Measurements from ENCODE around the gene LHX1. TPM values are rescaled to one million over a fixed set of nuclear protein-coding genes. Genes with fewer than 3 reads are reported as not detected.

LHX1 gene
- total and polyA plus RNA-seq, 3 donors from 2014 or later: 0.06 to 0.51 (median 0.39) TPM

DNA sequence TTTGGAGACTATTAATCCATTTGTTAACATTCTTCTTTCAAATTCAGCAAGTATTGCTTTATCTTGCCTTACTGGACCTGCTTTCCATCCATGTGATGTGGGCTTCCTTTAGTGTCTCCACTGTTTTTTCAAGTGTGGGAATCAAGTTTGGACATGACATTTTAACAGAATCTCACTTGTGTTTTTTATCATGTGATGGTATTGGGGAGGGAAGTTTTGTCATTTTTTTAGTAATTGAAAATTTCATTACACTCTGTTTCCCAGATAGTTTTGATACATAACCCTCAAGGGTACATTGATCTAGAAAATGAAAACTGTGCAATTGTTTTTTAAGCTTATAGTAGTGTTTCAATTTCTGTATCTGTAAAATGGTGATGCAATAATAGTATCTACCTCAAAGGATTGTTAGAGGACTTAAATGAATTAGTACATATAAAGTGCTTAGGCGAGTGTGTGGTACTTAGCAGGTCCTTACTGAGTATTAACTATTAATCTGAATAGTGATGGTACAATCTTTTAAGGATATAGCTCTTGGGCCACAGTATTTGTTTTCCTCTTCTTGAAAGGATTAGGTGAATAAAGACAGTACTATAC, 38.7 kb downstream of the LHX1 start:
- intact Hi-C loops (cut with DNase I; ENCODE audit: low total_unique reads): loop anchor here (10.0 kb wide), 1 partner anchor 91 kb away; no protein-coding TSS in a partner anchor
- Histone ChIP-seq H3K4me1 (no peaks in the 10 kb centered on the region), H3K9me3 (no peaks in the 10 kb centered on the region), H3K36me3 (ENCODE audit: low read depth, missing control alignments) (no peaks in the 10 kb centered on the region), H3K4me3 (no peak overlapping the region), H3K27me3 (no peaks in the 10 kb centered on the region), H3K27ac (no peak overlapping the region)
- no peak for DNase-seq
- 93% methylated on average over 1 of the region's 1 CpG for WGBS, 2 donors
- TF ChIP-seq POLR2A (IDR thresholded peaks at IDR 0.05): no peak
- TF ChIP-seq, protein P1, sequence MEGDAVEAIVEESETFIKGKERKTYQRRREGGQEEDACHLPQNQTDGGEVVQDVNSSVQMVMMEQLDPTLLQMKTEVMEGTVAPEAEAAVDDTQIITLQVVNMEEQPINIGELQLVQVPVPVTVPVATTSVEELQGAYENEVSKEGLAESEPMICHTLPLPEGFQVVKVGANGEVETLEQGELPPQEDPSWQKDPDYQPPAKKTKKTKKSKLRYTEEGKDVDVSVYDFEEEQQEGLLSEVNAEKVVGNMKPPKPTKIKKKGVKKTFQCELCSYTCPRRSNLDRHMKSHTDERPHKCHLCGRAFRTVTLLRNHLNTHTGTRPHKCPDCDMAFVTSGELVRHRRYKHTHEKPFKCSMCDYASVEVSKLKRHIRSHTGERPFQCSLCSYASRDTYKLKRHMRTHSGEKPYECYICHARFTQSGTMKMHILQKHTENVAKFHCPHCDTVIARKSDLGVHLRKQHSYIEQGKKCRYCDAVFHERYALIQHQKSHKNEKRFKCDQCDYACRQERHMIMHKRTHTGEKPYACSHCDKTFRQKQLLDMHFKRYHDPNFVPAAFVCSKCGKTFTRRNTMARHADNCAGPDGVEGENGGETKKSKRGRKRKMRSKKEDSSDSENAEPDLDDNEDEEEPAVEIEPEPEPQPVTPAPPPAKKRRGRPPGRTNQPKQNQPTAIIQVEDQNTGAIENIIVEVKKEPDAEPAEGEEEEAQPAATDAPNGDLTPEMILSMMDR (IDR thresholded peaks at IDR 0.05): no peak

DNA sequence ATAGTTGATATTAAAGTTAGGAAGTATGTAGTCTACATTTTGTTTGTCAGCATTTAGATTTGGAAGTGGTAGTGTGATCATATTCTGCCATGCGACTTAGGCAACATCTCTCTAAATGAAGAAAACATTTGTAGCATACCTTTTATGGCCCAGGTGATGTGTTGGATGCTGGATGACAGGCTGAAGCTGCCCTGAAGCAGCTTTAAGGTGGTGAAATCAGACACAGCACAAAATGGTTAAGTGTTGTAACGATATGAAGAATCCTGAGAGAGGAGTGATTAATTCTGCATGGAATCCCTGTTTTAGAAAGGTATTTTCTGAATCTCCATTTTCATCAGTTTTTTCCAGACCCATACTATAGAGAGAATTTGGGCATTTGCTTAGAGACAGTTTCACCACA, 39.8 kb downstream of the LHX1 start:
- H3K9me3 ChIP-seq: no peaks in the 10 kb centered on the region
- no peak overlapping the region for H3K4me3 ChIP-seq
- H3K36me3 ChIP-seq (ENCODE audit: low read depth, missing control alignments): no peaks in the 10 kb centered on the region
- intact Hi-C loops (cut with DNase I; ENCODE audit: low total_unique reads): loop anchor here (10.0 kb wide), 1 partner anchor 92 kb away; no protein-coding TSS in a partner anchor
- TF ChIP-seq POLR2A (IDR thresholded peaks at IDR 0.05): no peak
- TF ChIP-seq, protein P1 (IDR thresholded peaks at IDR 0.05): no peak
- 90 to 91% methylated on average over 2 of the region's 2 CpGs for WGBS, 2 donors
- H3K27ac ChIP-seq: no peak overlapping the region
- no peak for DNase-seq
- H3K27me3 ChIP-seq: no peaks in the 10 kb centered on the region
- no peaks in the 10 kb centered on the region for H3K4me1 ChIP-seq

DNA sequence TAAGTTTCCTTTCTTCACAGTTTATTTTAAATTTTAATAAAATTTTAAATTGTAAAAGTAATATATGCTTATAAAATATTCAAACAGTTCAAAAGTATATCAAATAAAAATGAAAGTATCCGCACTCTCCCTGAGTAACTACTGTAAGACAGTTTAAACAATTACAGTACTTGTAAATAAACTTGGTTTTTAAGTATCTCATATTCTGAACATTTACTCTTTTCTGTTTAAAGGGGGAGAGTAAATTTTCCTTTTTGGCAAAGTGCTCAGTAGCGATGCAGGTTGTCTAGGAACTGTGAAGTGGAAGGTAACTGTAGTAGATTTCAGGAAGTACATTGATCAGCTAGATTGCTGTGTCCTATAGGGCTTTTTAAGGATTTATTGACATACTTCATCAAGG, 40.3 kb downstream of the LHX1 start:
- Histone ChIP-seq H3K27ac (no peak overlapping the region), H3K4me1 (no peaks in the 10 kb centered on the region), H3K36me3 (ENCODE audit: low read depth, missing control alignments) (no peaks in the 10 kb centered on the region), H3K9me3 (no peaks in the 10 kb centered on the region), H3K27me3 (no peaks in the 10 kb centered on the region), H3K4me3 (no peak overlapping the region)
- no peak for DNase-seq
- intact Hi-C loops (cut with DNase I; ENCODE audit: low total_unique reads): loop anchor here (10.0 kb wide), 1 partner anchor 93 kb away; no protein-coding TSS in a partner anchor
- TF ChIP-seq POLR2A (IDR thresholded peaks at IDR 0.05): no peak
- TF ChIP-seq, protein P1 (IDR thresholded peaks at IDR 0.05): no peak
- WGBS, 2 donors: 94 to 96% methylated on average over 2 of the region's 2 CpGs

DNA sequence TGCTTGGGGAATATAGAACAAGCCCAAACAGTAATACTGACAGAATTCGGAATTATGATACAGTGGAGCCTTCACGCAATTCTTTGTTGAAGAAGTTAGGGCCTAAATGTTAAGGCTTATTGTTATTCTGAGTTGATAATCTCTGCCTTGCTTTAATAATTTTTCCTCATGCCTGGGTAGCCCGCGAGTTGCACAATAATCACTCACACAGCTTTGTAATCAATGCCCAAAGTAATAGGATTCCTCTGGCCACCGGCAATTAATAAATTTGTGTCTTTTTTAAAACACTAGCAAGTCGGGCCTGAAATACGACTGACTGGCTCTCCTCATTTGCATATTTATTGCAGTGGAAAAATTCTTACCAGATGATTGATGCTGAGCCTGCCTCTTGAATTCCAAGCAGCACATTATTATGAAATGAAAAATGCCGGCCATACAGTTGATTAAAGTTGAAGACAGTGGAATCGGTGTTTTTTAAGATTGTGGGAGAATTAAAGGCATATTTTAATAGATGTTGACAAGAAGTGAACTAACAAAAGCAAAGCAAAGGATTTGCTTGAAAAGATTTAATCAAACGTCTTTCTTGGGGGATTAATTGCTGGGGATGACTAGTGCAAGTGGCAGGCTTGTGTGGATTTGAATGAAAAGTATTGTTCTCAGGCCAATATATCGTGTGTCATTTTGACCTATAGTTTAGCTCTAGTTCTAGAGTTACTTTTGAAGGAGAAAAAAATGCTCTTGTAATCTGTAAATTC, 41.7 kb downstream of the LHX1 start:
- intact Hi-C loops (cut with DNase I; ENCODE audit: low total_unique reads): loop anchor here (10.0 kb wide), 1 partner anchor 94 kb away; no protein-coding TSS in a partner anchor
- no peak for TF ChIP-seq POLR2A (IDR thresholded peaks at IDR 0.05)
- TF ChIP-seq, protein P1 (IDR thresholded peaks at IDR 0.05): no peak
- H3K27me3 ChIP-seq: no peaks in the 10 kb centered on the region
- no peaks in the 10 kb centered on the region for H3K9me3 ChIP-seq
- WGBS, 2 donors: 83 to 84% methylated on average over 11 of the region's 11 CpGs
- no peak overlapping the region for H3K27ac ChIP-seq
- no peak overlapping the region for H3K4me3 ChIP-seq
- no peaks in the 10 kb centered on the region for H3K4me1 ChIP-seq
- no peak for DNase-seq
- H3K36me3 ChIP-seq (ENCODE audit: low read depth, missing control alignments): no peaks in the 10 kb centered on the region
